Measurements from ENCODE around the gene DCST2. TPM values are rescaled to one million over a fixed set of nuclear protein-coding genes. Genes with fewer than 3 reads are reported as not detected.
A peak's percentile ranks its signal among the peaks of the same experiment; 100 is the strongest.

The DCST2 gene
- total RNA-seq, 1 donor from 2014 or later = 0.64 TPM

- DNase-seq = peak; percentile 95
- H3K27ac Mint-ChIP-seq (ENCODE audit: unreplicated experiment) = peak within 1 kb of the TSS; percentile 43
- H3K36me3 Mint-ChIP-seq (ENCODE audit: unreplicated experiment) = no peaks in the 10 kb centered on the region
- H3K27me3 Mint-ChIP-seq (ENCODE audit: unreplicated experiment) = peaks cover 6% of the 10 kb centered on the region
- peaks cover 12% of the 10 kb centered on the region for H3K4me1 Mint-ChIP-seq (ENCODE audit: low read depth, unreplicated experiment)
- H3K9me3 Mint-ChIP-seq (ENCODE audit: unreplicated experiment) = peaks cover 2% of the 10 kb centered on the region
- TF ChIP-seq CTCF (IDR thresholded peaks at IDR 0.05; ENCODE audit: partially characterized antibody, unreplicated experiment) = peak; percentile 97
- peak within 1 kb of the TSS; percentile 91 for H3K4me3 Mint-ChIP-seq (ENCODE audit: unreplicated experiment)
Measured at GRCh38 chr1:155050560-155051341, 17.2 kb upstream of the DCST2 start, which contains the start of gene ADAM15. TSS of gene ADAM15 (plus strand) at chr1:155051316. CDS start at chr1:155051387, 71 bp downstream.

DNA sequence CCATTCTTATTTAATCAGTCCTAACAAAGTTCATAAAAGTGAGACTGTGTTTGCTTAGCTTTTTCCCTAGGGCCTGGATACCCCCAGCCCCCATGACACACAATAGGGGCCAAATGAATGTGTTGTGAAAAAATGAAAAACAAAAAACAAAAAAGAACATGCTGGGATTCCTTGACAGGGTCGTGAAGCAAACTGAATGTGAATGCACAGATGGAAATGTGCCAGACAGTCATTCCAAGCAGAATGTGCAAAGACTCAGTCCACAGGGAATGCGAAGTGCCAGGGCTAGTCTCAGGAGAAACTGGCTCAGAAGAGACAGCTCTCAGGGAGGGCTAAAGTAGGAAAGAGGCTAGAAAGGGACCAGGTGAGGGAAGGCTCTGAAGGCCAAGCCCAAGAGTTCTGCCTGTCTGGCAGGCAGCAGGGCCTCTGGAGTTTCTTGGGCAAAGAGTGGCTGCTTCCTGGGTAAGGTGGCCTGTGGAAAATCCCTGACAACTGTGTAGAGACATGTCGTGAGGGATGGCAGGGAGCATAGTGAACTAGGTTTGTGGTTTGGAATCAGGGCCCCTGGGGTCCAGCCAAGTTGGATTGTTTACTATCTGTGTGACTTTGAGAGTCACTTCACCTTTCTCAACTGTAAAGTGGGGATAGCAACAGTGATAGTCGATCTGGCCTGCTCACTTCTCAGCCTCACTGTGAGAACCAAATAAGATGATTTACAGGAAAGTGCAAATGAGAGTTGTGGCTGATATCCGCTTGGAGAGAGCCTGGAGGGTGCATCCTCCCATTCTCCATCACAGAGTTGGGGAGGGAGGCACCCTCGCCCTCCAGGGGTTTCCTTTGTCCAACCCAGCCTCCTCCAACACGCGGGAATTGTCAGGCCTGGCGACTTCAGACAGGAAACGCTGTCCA, 16.3 kb upstream of the DCST2 start:
- peaks cover 6% of the 10 kb centered on the region for H3K9me3 Mint-ChIP-seq (ENCODE audit: unreplicated experiment)
- no peak for DNase-seq
- H3K36me3 Mint-ChIP-seq (ENCODE audit: unreplicated experiment) = no peaks in the 10 kb centered on the region
- H3K27ac Mint-ChIP-seq (ENCODE audit: unreplicated experiment) = peak overlapping the region; percentile 43
- H3K27me3 Mint-ChIP-seq (ENCODE audit: unreplicated experiment) = peaks cover 6% of the 10 kb centered on the region
- no peak for TF ChIP-seq CTCF (IDR thresholded peaks at IDR 0.05; ENCODE audit: partially characterized antibody, unreplicated experiment)
- peak overlapping the region; percentile 91 for H3K4me3 Mint-ChIP-seq (ENCODE audit: unreplicated experiment)
- peaks cover 14% of the 10 kb centered on the region for H3K4me1 Mint-ChIP-seq (ENCODE audit: low read depth, unreplicated experiment)

DNA sequence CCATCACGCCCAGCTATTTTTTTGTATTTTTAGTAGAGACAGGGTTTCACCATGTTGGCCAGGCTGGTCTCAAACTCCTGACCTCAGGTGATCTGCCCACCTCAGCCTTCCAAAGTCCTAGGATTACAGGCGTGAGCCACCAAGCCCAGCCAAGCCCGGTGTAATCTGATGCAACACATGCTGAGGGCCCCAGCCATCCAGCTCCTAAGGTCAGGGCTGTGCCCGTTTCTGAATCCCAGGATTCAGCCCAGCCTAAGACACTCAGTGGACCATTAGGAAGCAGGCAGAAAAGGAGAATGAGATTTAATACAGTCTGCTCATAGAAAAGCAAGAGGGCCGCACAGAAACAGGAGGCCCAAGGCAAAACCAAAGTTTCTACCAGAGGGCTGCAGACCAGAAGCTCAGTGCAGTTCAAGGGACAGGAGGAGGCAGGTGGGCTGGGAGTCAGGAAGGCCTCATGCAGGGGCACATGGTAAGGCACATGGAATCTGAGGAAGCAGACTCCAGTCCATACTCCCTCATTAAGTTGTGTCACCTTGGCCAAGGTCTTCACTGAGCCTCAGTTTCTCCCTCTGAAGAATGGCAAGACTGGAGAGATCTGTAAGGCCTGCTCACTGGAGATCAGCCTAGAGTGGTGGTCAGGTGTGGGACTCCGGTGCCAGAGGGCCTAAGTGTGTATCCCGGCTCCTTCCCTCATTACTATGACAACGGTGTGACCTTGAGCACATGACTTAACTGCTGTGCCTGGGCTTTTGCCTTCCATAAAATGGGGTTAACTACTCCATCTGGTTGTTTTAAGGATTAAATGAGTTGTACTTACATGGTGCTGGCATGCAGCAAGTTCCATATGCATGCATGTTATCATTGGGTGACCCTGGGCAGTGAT, 15.1 kb upstream of the DCST2 start:
- no peak overlapping the region for H3K27ac Mint-ChIP-seq (ENCODE audit: unreplicated experiment)
- H3K4me1 Mint-ChIP-seq (ENCODE audit: low read depth, unreplicated experiment) = peaks cover 17% of the 10 kb centered on the region
- H3K27me3 Mint-ChIP-seq (ENCODE audit: unreplicated experiment) = peaks cover 11% of the 10 kb centered on the region
- TF ChIP-seq CTCF (IDR thresholded peaks at IDR 0.05; ENCODE audit: partially characterized antibody, unreplicated experiment) = no peak
- no peak overlapping the region for H3K4me3 Mint-ChIP-seq (ENCODE audit: unreplicated experiment)
- no peaks in the 10 kb centered on the region for H3K36me3 Mint-ChIP-seq (ENCODE audit: unreplicated experiment)
- DNase-seq = no peak
- H3K9me3 Mint-ChIP-seq (ENCODE audit: unreplicated experiment) = peaks cover 6% of the 10 kb centered on the region

DNA sequence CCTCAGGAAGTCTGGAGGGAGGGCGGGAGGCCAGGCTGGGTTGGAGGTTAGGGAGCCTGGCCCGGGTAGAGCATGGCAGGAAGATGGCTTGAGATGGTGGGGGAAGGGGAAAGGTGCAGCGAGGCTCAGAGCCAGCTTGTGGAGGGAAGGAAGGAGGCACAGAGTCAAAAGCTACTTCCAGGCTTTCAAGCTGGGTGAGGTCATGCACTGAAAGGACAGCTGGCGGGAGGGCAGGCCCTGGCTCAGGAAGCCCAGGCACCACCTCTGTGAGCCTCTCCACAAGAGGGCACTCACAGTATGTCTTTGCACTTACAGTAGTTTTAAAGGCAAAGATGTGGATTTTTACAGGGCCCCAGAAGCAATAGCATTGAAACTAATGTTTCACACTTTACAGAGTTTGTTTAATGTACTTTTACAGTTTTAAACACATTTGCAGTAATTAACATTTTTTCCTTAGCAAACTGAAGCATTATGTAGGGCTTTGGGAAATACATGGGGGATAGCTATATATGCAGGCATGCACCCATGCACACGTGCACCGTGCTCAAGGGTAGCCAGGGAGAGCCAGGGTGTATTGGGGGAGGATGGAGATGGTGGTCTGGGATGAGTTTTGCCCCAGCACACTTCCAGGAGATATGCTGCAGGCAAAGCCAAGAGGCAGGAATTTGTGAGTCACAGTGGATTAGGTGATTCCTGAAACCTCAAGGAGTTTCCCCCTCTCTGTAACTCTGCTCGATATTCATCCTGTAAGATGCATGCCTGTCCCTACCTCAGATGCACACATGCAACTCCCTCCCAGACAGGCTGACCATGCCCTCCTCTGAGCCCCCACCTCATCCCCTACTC, 11.5 kb upstream of the DCST2 start:
- peak; percentile 79 for DNase-seq
- peak; percentile 46 for TF ChIP-seq CTCF (IDR thresholded peaks at IDR 0.05; ENCODE audit: partially characterized antibody, unreplicated experiment)
- Mint-ChIP-seq H3K27ac (ENCODE audit: unreplicated experiment) (peak overlapping the region; percentile 90), H3K36me3 (ENCODE audit: unreplicated experiment) (no peaks in the 10 kb centered on the region), H3K4me3 (ENCODE audit: unreplicated experiment) (peak overlapping the region; percentile 52), H3K27me3 (ENCODE audit: unreplicated experiment) (peaks cover 11% of the 10 kb centered on the region), H3K9me3 (ENCODE audit: unreplicated experiment) (peaks cover 6% of the 10 kb centered on the region), H3K4me1 (ENCODE audit: low read depth, unreplicated experiment) (peaks cover 12% of the 10 kb centered on the region)

All from glutamatergic neuron (in vitro differentiated cells).